DOHH2 (cell line): ENCODE data around the gene FBN1.

Source experiments
- CTCF ChIP-seq: fragments of 200-600 bp; sonication (generic); IDR thresholded peaks from one replicate; pipeline ENCODE4 v1.5.1; 2014; ENCODE audit warnings: antibody characterized with exemption, mild to moderate bottlenecking, low read depth, low read length; ENCODE audit not compliant: poor library complexity, severe bottlenecking
- EZH2phosphoT487 ChIP-seq: fragments of 200-600 bp; sonication (generic); IDR thresholded peaks from 2 replicates; pipeline ENCODE4 v1.6.1; 2017; ENCODE audit warnings: borderline replicate concordance, mild to moderate bottlenecking, antibody characterized with exemption, low read length, moderate library complexity, mixed read lengths

GRCh38 chr15:48584090-48584811 is 61.3 kb downstream of the FBN1 start:
- no peak for TF ChIP-seq CTCF
- TF ChIP-seq EZH2phosphoT487, result no peak
